Transverse colon (tissue), 4 donors: ENCODE measurements around the gene CBX6.

Experiments
- EP300 ChIP-seq: sonication (generic); formaldehyde crosslinking; IDR thresholded peaks from one replicate; pipeline ENCODE4 v1.6.1; 2017; ENCODE audit warnings: antibody characterized with exemption, low read depth
- POLR2A ChIP-seq: fragments of 450-650 bp; IDR thresholded peaks from one replicate; pipeline ENCODE4 v1.6.1; 2016; ENCODE audit warnings: antibody characterized with exemption, mild to moderate bottlenecking, moderate library complexity
- POLR2AphosphoS5 ChIP-seq, 3 donors: sonication (generic); formaldehyde crosslinking; IDR thresholded peaks; one replicate each; pipeline ENCODE4 v1.6.1; 2016; ENCODE audit warnings: antibody characterized with exemption in 3 of 3
- TF ChIP-seq, protein P1 (sequence below), 5 experiments: fragments of 200-600 bp in 3 of 5; fragments of 450-650 bp in 2 of 5; sonication (generic) in 3 of 5; IDR thresholded peaks; 1 replicate in 2 of 5; 2 replicates in 3 of 5; pipeline ENCODE4 v1.5.1; 2016 to 2017; ENCODE audit warnings: antibody characterized with exemption in 5 of 5, inconsistent platforms in 3 of 5, mild to moderate bottlenecking in 2 of 5, moderate library complexity in 1 of 5

DNA sequence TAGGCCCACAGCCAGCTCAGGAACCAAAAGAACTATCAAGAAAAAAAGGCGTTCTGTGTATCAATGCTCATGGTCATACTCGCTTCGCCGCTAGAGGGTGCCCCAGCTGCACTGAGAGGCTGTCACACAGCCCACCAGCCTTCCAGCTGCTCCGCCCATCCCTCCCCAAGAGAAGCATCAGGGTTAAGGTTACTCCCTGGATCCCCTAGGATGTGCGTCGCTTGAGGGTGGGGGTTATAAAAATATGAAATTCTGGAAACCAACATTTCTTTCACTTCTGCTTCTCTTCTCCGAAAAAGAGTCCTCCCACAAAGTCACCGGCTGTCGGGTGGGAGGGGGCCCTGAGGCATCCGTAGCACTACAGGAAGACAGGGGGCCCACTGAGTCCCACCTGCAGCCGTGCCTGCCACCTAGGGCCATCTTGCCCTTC is 1.7 kb downstream of the CBX6 start:
- TF ChIP-seq, protein P1, sequence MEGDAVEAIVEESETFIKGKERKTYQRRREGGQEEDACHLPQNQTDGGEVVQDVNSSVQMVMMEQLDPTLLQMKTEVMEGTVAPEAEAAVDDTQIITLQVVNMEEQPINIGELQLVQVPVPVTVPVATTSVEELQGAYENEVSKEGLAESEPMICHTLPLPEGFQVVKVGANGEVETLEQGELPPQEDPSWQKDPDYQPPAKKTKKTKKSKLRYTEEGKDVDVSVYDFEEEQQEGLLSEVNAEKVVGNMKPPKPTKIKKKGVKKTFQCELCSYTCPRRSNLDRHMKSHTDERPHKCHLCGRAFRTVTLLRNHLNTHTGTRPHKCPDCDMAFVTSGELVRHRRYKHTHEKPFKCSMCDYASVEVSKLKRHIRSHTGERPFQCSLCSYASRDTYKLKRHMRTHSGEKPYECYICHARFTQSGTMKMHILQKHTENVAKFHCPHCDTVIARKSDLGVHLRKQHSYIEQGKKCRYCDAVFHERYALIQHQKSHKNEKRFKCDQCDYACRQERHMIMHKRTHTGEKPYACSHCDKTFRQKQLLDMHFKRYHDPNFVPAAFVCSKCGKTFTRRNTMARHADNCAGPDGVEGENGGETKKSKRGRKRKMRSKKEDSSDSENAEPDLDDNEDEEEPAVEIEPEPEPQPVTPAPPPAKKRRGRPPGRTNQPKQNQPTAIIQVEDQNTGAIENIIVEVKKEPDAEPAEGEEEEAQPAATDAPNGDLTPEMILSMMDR (IDR thresholded peaks at IDR 0.05) = peak; percentile 85 to 94 (median 89)
- TF ChIP-seq EP300 = no peak
- TF ChIP-seq POLR2AphosphoS5 (IDR thresholded peaks at IDR 0.05) = peak in 1 of 3 donors; percentile 29
- TF ChIP-seq POLR2A = no peak
